GM18520 (cell line): Measurements from ENCODE around the gene DMAC2L.
"Not testable (repeated sequence)": the region's sequence is repeated elsewhere in the genome, so short reads cannot be mapped to it uniquely, and the experiment has no call there.

Experiments used
- ATAC-seq: cut with Tn5 transposase; IDR thresholded peaks from one replicate; pipeline ENCODE4 v1.9.1; 2021; ENCODE audit not compliant: unreplicated experiment

The DMAC2L gene

DNA sequence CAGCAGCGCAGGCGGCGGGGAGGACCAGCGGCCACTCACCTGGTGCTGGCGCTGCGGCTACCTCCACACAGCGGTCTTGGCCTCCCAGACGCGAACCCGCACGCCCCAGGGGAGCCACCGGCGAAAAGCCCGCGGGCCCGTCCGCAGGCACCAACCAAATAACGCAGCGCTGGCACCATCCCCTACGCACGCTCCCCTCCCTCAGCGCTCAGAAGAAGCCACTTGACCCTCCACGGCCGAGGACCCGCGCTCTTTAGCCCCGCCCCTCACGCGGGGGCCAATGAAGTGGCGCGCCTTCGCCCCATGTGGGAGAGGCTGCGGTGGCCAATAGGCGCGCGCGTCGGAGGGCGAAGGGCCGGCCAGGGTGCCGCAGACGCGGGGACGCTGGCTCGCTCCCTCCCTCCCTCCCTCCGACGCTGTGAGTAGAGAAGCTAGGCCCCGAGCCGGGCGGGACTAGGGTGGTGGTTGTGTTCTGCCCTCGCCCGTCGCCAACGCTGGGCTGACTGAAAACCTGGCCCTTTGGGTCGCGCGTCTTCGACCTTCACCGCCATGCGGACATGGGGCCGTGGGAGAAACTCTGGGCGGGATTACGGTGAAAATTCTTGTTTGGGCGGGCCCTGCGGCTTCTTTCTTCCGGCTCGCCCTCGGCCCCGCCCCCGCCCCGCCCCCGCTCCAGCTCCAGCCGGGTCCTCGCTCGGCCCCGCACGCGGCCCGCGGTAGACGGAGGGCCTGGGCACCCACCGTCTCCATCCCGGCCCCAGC is at the start of gene DMAC2L, which contains the start of gene L2HGDH:
Gene DMAC2L, plus strand, starts transcription at position 353 of the 762 bp plus-strand sequence. CDS start 9,164 bp downstream, outside the sequence.
Gene L2HGDH, minus strand, starts transcription at position 258 of the 762 bp plus-strand sequence. Its CDS starts 79 bp downstream, at position 179.
- ATAC-seq, result peak; percentile 85

GRCh38 chr14:50262865-50263264 is 49.3 kb upstream of the DMAC2L start:
- ATAC-seq, result no peak

DNA sequence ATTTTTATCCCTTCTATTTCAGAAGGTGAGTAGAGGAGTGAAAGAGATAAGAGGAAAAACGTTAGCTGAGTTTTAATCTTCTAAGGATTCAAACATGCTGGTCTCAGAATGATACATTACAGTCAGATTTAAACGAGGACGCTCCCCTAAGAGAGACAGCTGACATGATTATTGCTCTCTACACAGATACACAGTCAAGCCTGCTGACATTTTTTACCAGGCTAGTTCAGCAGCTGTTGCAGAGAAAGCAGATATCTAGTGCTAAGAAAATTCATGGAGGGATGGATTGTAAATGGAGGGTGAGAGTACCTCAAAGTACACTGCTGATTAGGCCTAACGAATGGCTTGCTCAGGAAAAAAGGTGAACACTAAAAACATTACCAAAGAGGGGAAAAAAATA is 48.8 kb upstream of the DMAC2L start:
- no peak for ATAC-seq

DNA sequence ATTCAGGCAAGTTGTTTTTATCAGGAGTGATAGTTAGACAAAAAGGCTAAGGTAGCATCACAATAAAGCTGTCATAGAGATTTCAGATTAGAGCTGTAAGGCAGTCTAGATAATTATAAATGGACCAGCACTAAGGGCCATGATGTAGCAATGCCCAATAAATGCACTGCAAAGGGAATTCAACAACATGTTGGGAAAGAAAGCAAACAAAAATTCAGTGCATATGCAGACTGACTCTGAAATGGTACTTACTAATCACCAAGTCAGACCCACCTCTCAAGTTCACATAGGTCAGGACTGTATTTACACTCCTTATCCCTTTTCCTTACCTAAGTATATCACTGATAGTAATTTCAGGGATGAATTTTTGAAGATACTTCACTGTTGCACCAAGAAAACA is 47.1 kb upstream of the DMAC2L start:
- no peak for ATAC-seq

GRCh38 chr14:50270932-50271331 is 41.2 kb upstream of the DMAC2L start:
- no peak for ATAC-seq

DNA sequence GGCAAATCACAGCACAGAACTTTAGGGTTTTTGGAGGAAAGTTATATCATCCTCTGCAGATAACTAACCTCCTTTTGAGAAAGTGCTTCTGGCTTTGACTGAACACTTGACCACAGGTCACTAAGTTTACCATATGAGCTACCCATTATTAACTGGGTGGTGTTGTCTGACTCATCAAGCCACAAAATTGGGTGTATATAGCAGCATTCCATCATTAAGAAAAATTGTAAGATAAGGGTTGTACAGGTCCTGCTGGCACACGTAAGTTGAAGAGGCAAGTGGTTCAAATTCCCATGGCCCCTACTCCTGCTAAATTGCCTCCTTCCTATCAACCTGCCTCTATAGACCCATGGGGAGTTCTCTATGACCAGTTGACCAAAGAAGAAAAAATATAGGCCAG is 39.6 kb upstream of the DMAC2L start:
- no peak for ATAC-seq

GRCh38 chr14:50285861-50286260 is 26.3 kb upstream of the DMAC2L start:
- ATAC-seq, result no peak

DNA sequence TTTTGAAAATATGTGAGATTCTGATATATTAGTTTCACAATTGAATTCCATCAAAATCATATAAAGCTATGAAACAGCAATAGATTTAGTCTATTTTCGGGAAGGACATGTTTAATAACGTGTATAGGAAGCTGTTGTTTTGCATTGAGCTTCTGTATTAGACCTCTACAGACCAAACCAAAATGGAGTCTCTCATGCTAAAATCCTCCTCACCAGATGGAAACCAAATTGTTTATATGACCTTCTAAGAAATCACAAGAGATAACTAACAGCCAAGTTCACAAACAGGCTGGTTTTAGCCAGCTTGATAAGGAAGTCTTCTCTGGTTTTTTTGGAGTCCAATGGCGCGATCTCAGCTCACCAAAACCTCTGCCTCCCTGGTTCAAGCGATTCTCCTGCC is 24.0 kb upstream of the DMAC2L start:
- ATAC-seq, result no peak

- ATAC-seq, result no peak
Measured at GRCh38 chr14:50290306-50290705, 21.8 kb upstream of the DMAC2L start.

DNA sequence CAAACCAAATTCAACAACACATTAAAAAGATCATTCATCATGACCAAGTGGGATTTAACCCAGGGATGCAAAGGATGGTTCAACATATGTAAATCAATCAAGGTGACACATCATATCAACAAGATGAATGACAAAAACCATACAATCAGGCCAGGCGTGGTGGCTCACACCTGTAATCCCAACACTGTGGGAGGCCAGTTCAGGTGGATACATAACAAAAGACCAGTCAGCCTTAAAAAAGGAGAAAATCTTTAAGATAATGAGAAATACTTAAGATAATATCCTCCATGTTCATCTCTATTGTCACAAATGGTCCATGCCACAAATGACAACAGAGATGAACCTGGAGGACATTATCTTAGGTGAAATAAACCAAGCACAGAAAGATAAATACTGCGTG is 12.5 kb upstream of the DMAC2L start:
- ATAC-seq, result no peak

GRCh38 chr14:50301914-50302313 is 10.2 kb upstream of the DMAC2L start:
- ATAC-seq, result no peak

DNA sequence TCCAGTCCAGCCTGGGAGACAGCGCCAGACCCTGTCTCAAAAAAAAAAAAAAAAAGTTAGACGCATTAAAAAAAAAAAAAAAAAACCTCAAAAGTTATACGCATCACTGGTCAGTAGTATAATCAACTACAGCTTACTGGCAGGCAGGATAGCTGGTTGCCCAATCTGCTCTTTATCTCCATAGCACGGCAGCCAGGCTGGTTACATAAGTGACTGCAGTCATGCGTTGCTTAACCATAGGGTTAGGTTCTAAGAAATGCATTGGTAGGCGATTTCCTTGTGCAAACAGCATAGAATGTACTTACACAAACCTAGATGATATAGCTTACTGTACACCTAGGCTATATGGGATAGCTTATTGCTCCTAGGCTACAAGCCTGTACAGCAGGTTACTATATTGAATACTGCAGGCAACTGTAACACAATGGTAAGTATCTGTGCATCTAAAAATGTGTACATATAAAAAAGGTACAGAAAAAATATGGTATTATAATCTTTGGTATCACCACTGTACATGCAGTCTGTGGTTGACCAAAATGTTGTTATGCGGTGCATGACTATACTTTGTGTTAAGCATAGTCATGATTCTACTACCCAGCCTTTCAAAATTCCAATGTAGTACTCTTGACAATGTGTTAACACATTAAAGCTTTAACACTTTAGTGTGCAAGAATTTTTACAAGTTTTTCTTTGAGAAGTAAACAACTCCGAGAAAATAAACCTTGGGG is 8.2 kb upstream of the DMAC2L start:
- no peak for ATAC-seq

- no peak for ATAC-seq
Measured at GRCh38 chr14:50308363-50308915, 3.7 kb upstream of the DMAC2L start.

DNA sequence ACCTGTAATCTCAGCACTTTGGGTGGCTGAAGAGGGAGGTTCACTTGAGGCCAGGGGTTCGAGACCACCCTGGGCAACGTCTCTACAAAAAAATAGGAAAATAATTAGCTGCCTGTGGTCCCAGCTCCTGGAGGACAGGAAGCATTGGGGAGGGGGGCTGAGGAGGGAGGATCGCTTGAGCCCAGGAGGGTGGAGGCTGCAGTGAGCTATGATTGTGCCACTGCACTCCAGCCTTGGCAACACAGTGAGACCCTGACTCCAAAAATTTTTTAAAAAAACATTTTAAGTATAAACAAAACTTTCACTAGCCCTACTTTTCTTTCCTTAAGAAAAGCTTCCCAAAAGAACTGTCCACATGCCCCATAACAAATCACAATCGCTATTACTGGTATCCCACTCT is 1.7 kb upstream of the DMAC2L start:
- no peak for ATAC-seq

GRCh38 chr14:50311337-50311971 is 670 bp upstream of the DMAC2L start:
- peak; percentile 3 for ATAC-seq

DNA sequence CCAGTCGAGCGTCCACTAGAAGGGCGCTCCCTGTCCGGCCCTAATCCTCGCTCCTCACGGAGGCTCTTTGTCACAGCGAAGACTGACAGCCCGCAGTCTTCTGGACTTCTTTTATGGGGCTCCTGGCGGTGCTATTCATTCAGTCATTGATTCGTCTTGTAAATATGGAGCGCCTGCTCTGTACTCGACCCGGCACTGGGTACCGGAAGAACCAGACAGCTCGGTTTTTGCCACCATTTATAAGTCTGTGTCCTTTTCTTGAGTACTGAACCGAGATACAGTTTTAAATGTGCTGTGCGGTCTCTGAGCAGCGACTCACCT is 570 bp downstream of the DMAC2L start:
- no peak for ATAC-seq

- ATAC-seq, result not testable (repeated sequence)
Measured at GRCh38 chr14:50314098-50314497, 2.0 kb downstream of the DMAC2L start.

- no peak for ATAC-seq
Measured at GRCh38 chr14:50318031-50318626, 6.0 kb downstream of the DMAC2L start.

- no peak for ATAC-seq
Measured at GRCh38 chr14:50319293-50319692, 7.2 kb downstream of the DMAC2L start.

DNA sequence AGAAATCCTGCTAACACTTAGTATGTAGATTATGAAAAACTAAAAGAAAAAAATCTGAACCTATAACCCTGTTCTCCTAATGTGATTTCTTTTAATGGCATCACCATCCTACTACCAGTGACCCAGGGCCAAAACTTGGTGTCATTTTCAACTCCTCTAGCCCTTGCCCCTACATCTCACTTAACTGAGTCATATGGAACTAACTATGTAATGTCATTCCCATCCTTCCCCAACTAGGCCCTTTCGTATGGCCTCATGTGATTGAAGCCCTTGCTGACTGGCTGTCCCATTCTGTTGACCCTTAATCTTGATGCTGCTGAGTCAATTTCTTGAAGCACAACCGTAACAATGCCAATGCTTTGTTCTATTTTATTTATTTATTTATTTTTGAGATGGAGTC is 7.6 kb downstream of the DMAC2L start:
- no peak for ATAC-seq

DNA sequence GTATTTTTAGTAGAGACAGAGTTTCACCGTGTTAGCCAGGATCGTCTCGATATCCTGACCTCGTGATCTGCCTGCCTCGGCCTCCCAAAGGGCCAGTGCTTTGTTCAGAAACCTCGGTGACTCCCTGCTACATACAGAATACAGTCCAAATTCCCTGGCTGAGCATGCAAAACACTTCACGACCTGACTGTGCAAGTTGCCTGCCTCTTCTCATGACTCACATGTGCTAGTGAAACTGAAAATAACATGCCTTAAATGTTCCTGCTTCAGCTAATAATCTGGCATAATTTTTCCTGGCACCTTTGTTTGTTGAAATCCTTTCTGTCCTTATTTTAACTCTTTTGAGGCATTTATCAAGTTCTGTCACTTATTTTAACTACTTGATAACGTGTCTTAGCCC is 8.2 kb downstream of the DMAC2L start:
- no peak for ATAC-seq
